ENCODE data around the gene SOSTDC1.
A peak's percentile ranks its signal among the peaks of the same experiment; 100 is the strongest.

The SOSTDC1 gene

GRCh38 chr7:16422103-16422435, 43.5 kb downstream of the SOSTDC1 start:
- no peak for TF ChIP-seq CTCF (IDR thresholded peaks at IDR 0.05; ENCODE audit: control insufficient read depth, insufficient read depth, low read depth, low read length, missing control alignments)
- no peak overlapping the region for H3K4me3 ChIP-seq (ENCODE audit: control insufficient read depth, low read depth, low read length)
- DNase-seq (ENCODE audit: low read depth): no peak

- TF ChIP-seq CTCF (IDR thresholded peaks at IDR 0.05; ENCODE audit: control insufficient read depth, insufficient read depth, low read depth, low read length, missing control alignments): no peak
- no peak for DNase-seq (ENCODE audit: low read depth)
- peak within 1 kb of the TSS; percentile 58 for H3K4me3 ChIP-seq (ENCODE audit: control insufficient read depth, low read depth, low read length)
These were observed 44.0 kb downstream of the SOSTDC1 start, which contains the start of gene CRPPA for GRCh38 chr7:16421333-16422102. CRPPA (minus strand) TSS chr7:16421538; CDS start chr7:16421322, 216 bp downstream.

- DNase-seq (ENCODE audit: low read depth): peak; percentile 59
- TF ChIP-seq CTCF (IDR thresholded peaks at IDR 0.05; ENCODE audit: control insufficient read depth, insufficient read depth, low read depth, low read length, missing control alignments): peak; percentile 34
- peak overlapping the region; percentile 58 for H3K4me3 ChIP-seq (ENCODE audit: control insufficient read depth, low read depth, low read length)
These were observed 44.7 kb downstream of the SOSTDC1 start for GRCh38 chr7:16420649-16421332.

- no peak for DNase-seq (ENCODE audit: low read depth)
- TF ChIP-seq CTCF (IDR thresholded peaks at IDR 0.05; ENCODE audit: control insufficient read depth, insufficient read depth, low read depth, low read length, missing control alignments): no peak
- peak overlapping the region; percentile 58 for H3K4me3 ChIP-seq (ENCODE audit: control insufficient read depth, low read depth, low read length)
These were observed 45.2 kb downstream of the SOSTDC1 start for GRCh38 chr7:16420329-16420648.

- H3K4me3 ChIP-seq (ENCODE audit: control insufficient read depth, low read depth, low read length): peak overlapping the region; percentile 58
- no peak for DNase-seq (ENCODE audit: low read depth)
- TF ChIP-seq CTCF (IDR thresholded peaks at IDR 0.05; ENCODE audit: control insufficient read depth, insufficient read depth, low read depth, low read length, missing control alignments): no peak
These were observed 45.7 kb downstream of the SOSTDC1 start for GRCh38 chr7:16419859-16420258.

- no peak overlapping the region for H3K4me3 ChIP-seq (ENCODE audit: control insufficient read depth, low read depth, low read length)
- no peak for TF ChIP-seq CTCF (IDR thresholded peaks at IDR 0.05; ENCODE audit: control insufficient read depth, insufficient read depth, low read depth, low read length, missing control alignments)
- DNase-seq (ENCODE audit: low read depth): no peak
These were observed 46.4 kb downstream of the SOSTDC1 start for GRCh38 chr7:16419126-16419525.

Data from AG09309 (cell line).